K562 (cell line): ENCODE results near the gene SIM2. TPM values are rescaled to one million over a fixed set of nuclear protein-coding genes. Genes with fewer than 3 reads are reported as not detected.

Experiments used
- CCNT2 ChIP-seq: IDR thresholded peaks from 2 replicates; pipeline ENCODE4 v1.6.1; 2011; ENCODE audit warnings: borderline replicate concordance, low read depth, mild to moderate bottlenecking, moderate library complexity, mixed read lengths, low read length; ENCODE audit not compliant: insufficient read length; ENCODE audit errors: extremely low read depth
- CTCFL ChIP-seq: IDR thresholded peaks from 2 replicates; pipeline ENCODE4 v1.6.1; 2011; ENCODE audit warnings: borderline replicate concordance, low read depth, mild to moderate bottlenecking, moderate library complexity, low read length; ENCODE audit not compliant: insufficient read depth, poor library complexity, severe bottlenecking
- GATAD2B ChIP-seq: fragments of 450-650 bp; IDR thresholded peaks from 2 replicates; pipeline ENCODE4 v1.6.1; 2017; ENCODE audit warnings: mild to moderate bottlenecking, borderline replicate concordance
- ID3 ChIP-seq, 2 experiments: fragments of 250-450 bp in 1 of 2; fragments of 450-650 bp in 1 of 2; sonication (Bioruptor Pico) in 1 of 2; IDR thresholded peaks; 2 replicates each; pipeline versions ENCODE4 v1.6.1 to v1.8.0; 2016 to 2021; ENCODE audit warnings: mild to moderate bottlenecking in 2 of 2, moderate library complexity in 2 of 2, missing compliant biosample characterization in 1 of 2, missing genetic modification characterization in 1 of 2
- PCBP1 ChIP-seq: fragments of 200-400 bp; formaldehyde crosslinking; IDR thresholded peaks from 2 replicates; pipeline ENCODE4 v1.6.1; 2018; ENCODE audit warnings: mild to moderate bottlenecking, low read depth, low read length; ENCODE audit not compliant: poor library complexity, severe bottlenecking
- PHF8 ChIP-seq: fragments of 200-600 bp; sonication (generic); IDR thresholded peaks from 2 replicates; pipeline ENCODE4 v1.6.1; 2012; ENCODE audit warnings: mixed run types, mild to moderate bottlenecking, inconsistent platforms, low read length, moderate library complexity, borderline replicate concordance
- RB1 ChIP-seq: fragments of 450-650 bp; IDR thresholded peaks from 2 replicates; pipeline ENCODE4 v1.6.1; 2017; ENCODE audit warnings: low read depth, mild to moderate bottlenecking
- SETDB1 ChIP-seq: IDR thresholded peaks from one replicate; pipeline ENCODE4 v1.6.1; 2012; ENCODE audit warnings: low read length, control low read depth, inconsistent platforms
- SMC3 ChIP-seq: conservative IDR thresholded peaks from 2 replicates; pipeline ENCODE4 v1.6.1; 2011; ENCODE audit warnings: low read depth, low read length, improper control_type of control experiment; ENCODE audit not compliant: insufficient read depth
- YY1 ChIP-seq, 3 experiments: IDR thresholded peaks; 2 replicates each; pipeline ENCODE4 v1.6.1; 2011; ENCODE audit warnings: low read length in 2 of 3, mild to moderate bottlenecking in 2 of 3, moderate library complexity in 2 of 3, borderline replicate concordance in 1 of 3, control low read depth in 1 of 3, low read depth in 1 of 3; ENCODE audit not compliant: insufficient read depth in 3 of 3, insufficient replicate concordance in 2 of 3, control insufficient read depth in 1 of 3, insufficient read length in 1 of 3; ENCODE audit errors: extremely low read depth in 1 of 3
- ZC3H4 ChIP-seq: sonication (generic); formaldehyde crosslinking; IDR thresholded peaks from 2 replicates; pipeline ENCODE4 v1.9.0; 2021; ENCODE audit warnings: missing genetic modification reagents, borderline replicate concordance
- ZNF253 ChIP-seq: fragments of 250-450 bp; sonication (Bioruptor Pico); conservative IDR thresholded peaks from 2 replicates; pipeline ENCODE4 v1.6.1; 2021; ENCODE audit warnings: mild to moderate bottlenecking
- polyA plus RNA-seq, 8 experiments: library from polyadenylated mRNA; depleted of rRNA in 4 of 8; stranded (reverse) in 5 of 8; unstranded in 3 of 8; fragments of >200 nt; fragmentation: Nextera tagmentation in 2 of 8; fragmentation: Illumina TruSeq in 1 of 8; extraction: Ambion mirVana in 2 of 8; extraction: Trizol in 1 of 8; gene quantifications; 2 replicates each; pipeline versions ENCODE4 v1.2.1 to v1.2.3, GENCODE V29; 2011 to 2014; ENCODE audit warnings: inconsistent platforms in 1 of 8, missing spikeins in 1 of 8
- total RNA-seq, 7 experiments: library from RNA; depleted of rRNA in 6 of 7; stranded (reverse); fragments of >200 nt in 6 of 7; fragmentation: Illumina TruSeq in 2 of 7; extraction: Trizol in 2 of 7; gene quantifications; 2 replicates each; pipeline versions ENCODE4 v1.2.1 to v1.2.3, GENCODE V29; 2011 to 2021; ENCODE audit warnings: low replicate concordance in 1 of 7
- TF ChIP-seq, protein P1 (sequence below): fragments of 250-450 bp; sonication (Bioruptor Pico); IDR thresholded peaks from 2 replicates; pipeline ENCODE4 v1.8.0; 2022; ENCODE audit warnings: inconsistent platforms
- TF ChIP-seq, protein P2 (sequence below), 2 experiments: IDR thresholded peaks; 2 replicates each; pipeline ENCODE4 v1.6.1; 2011; ENCODE audit warnings: borderline replicate concordance in 1 of 2, control low read depth in 1 of 2, low read depth in 1 of 2, low read length in 1 of 2, mild to moderate bottlenecking in 1 of 2, mixed read lengths in 1 of 2, moderate library complexity in 1 of 2; ENCODE audit not compliant: insufficient read depth in 1 of 2, insufficient read length in 1 of 2, poor library complexity in 1 of 2, severe bottlenecking in 1 of 2; ENCODE audit errors: extremely low read depth in 1 of 2

The SIM2 gene
- total and polyA plus RNA-seq, 9 of the 15 experiments (the other 6 are each of a cell fraction or from before 2014, with no cell fraction given), result 0.07 to 0.11 (median 0.08) TPM; not detected in 6

- TF ChIP-seq PCBP1 (peak; percentile 35), SMC3 (0 out of 2 replicates have a peak, but pooled peaks have one; percentile 11), CCNT2 (peak; percentile 72), GATAD2B (peak; percentile 52; the same call in 1 of the 2 replicates), RB1 (peak; percentile 66; the same call in 1 of the 2 replicates), ID3 (CRISPR knock-in tag; IDR thresholded peaks at IDR 0.05) (no peak), ID3 (tag; IDR thresholded peaks at IDR 0.05) (0 out of 2 replicates have a peak, but pooled peaks have one; percentile 22), ZNF253 (CRISPR knock-in tag) (no peak), ZC3H4 (CRISPR knock-in tag) (0 out of 2 replicates have a peak, but pooled peaks have one; percentile 32), SETDB1 (no peak), CTCFL (peak; percentile 95), PHF8 (peak; percentile 21; the same call in 1 of the 2 replicates), YY1 (IDR thresholded peaks at IDR 0.05; ENCODE audit: borderline replicate concordance in 1 of 3, control insufficient read depth in 1 of 3, extremely low read depth in 1 of 3, insufficient read depth in 3 of 3, insufficient read length in 1 of 3, insufficient replicate concordance in 2 of 3, low read depth in 1 of 3, low read length in 2 of 3) (peak in 1 of 3 experiments; percentile 26)
- TF ChIP-seq, protein P1, sequence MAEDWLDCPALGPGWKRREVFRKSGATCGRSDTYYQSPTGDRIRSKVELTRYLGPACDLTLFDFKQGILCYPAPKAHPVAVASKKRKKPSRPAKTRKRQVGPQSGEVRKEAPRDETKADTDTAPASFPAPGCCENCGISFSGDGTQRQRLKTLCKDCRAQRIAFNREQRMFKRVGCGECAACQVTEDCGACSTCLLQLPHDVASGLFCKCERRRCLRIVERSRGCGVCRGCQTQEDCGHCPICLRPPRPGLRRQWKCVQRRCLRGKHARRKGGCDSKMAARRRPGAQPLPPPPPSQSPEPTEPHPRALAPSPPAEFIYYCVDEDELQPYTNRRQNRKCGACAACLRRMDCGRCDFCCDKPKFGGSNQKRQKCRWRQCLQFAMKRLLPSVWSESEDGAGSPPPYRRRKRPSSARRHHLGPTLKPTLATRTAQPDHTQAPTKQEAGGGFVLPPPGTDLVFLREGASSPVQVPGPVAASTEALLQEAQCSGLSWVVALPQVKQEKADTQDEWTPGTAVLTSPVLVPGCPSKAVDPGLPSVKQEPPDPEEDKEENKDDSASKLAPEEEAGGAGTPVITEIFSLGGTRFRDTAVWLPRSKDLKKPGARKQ (CRISPR knock-in tag), result peak; percentile 50; the same call in 1 of the 2 replicates
- TF ChIP-seq, protein P2, sequence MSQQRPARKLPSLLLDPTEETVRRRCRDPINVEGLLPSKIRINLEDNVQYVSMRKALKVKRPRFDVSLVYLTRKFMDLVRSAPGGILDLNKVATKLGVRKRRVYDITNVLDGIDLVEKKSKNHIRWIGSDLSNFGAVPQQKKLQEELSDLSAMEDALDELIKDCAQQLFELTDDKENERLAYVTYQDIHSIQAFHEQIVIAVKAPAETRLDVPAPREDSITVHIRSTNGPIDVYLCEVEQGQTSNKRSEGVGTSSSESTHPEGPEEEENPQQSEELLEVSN (IDR thresholded peaks at IDR 0.05; ENCODE audit: borderline replicate concordance in 1 of 2, extremely low read depth in 1 of 2, insufficient read depth in 1 of 2, insufficient read length in 1 of 2, low read depth in 1 of 2, low read length in 1 of 2, poor library complexity in 1 of 2, severe bottlenecking in 1 of 2), result peak; percentile 64 to 94
These were observed 49.0 kb downstream of the SIM2 start (continued) for GRCh38 chr21:36747815-36748383.
